Adipocyte (in vitro differentiated cells): ENCODE results near the gene PARD3B.

Source experiments
- DNase-seq: peaks from one replicate; pipeline ENCODE4 v3.0.0-alpha.2; 2015; ENCODE audit warnings: low read depth
- H3K27me3 ChIP-seq: replicated peaks from 2 replicates; pipeline ENCODE4 v1.7.0; 2013; ENCODE audit warnings: mild to moderate bottlenecking, low read length, moderate library complexity; ENCODE audit not compliant: control insufficient read depth, insufficient read depth
- H3K36me3 ChIP-seq: 2 replicates; pipeline ENCODE4 v1.7.0; 2013; ENCODE audit warnings: low read length, mild to moderate bottlenecking, moderate library complexity; ENCODE audit not compliant: control insufficient read depth, insufficient read depth, severe bottlenecking
- H3K4me1 ChIP-seq: 2 replicates; pipeline ENCODE4 v1.7.0; 2013; ENCODE audit warnings: mild to moderate bottlenecking, low read length, moderate library complexity; ENCODE audit not compliant: control insufficient read depth, insufficient read depth
- H3K4me3 ChIP-seq: 2 replicates; pipeline ENCODE4 v1.7.0; 2013; ENCODE audit warnings: mild to moderate bottlenecking, low read length, moderate library complexity
- H3K9ac ChIP-seq: 2 replicates; pipeline ENCODE4 v1.7.0; 2013; ENCODE audit warnings: mild to moderate bottlenecking, low read length, moderate library complexity
- H3K9me3 ChIP-seq: 2 replicates; pipeline ENCODE4 v1.7.0; 2013; ENCODE audit warnings: mild to moderate bottlenecking, low read length, moderate library complexity; ENCODE audit not compliant: control insufficient read depth

The PARD3B gene

GRCh38 chr2:205323929-205324328 is 778.7 kb downstream of the PARD3B start:
- Histone ChIP-seq H3K4me3 (no peak overlapping the region), H3K27me3 (no peaks in the 10 kb centered on the region), H3K9ac (no peak overlapping the region), H3K4me1 (peaks cover 17% of the 10 kb centered on the region), H3K9me3 (no peaks in the 10 kb centered on the region), H3K36me3 (no peaks in the 10 kb centered on the region)
- DNase-seq: no peak

- no peaks in the 10 kb centered on the region for H3K36me3 ChIP-seq
- no peaks in the 10 kb centered on the region for H3K9me3 ChIP-seq
- DNase-seq: no peak
- no peak overlapping the region for H3K4me3 ChIP-seq
- H3K27me3 ChIP-seq: no peaks in the 10 kb centered on the region
- H3K4me1 ChIP-seq: peaks cover 17% of the 10 kb centered on the region
- H3K9ac ChIP-seq: no peak overlapping the region
These were observed 779.1 kb downstream of the PARD3B start for GRCh38 chr2:205324355-205324754.

- Histone ChIP-seq H3K4me1 (no peaks in the 10 kb centered on the region), H3K27me3 (no peaks in the 10 kb centered on the region), H3K9ac (no peak overlapping the region), H3K4me3 (no peak overlapping the region), H3K36me3 (peaks cover 3% of the 10 kb centered on the region), H3K9me3 (no peaks in the 10 kb centered on the region)
- DNase-seq: no peak
These were observed 788.1 kb downstream of the PARD3B start for GRCh38 chr2:205333351-205333750.

- Histone ChIP-seq H3K9me3 (no peaks in the 10 kb centered on the region), H3K9ac (no peak overlapping the region), H3K4me1 (no peaks in the 10 kb centered on the region), H3K27me3 (no peaks in the 10 kb centered on the region), H3K4me3 (no peak overlapping the region), H3K36me3 (peaks cover 3% of the 10 kb centered on the region)
- no peak for DNase-seq
These were observed 792.0 kb downstream of the PARD3B start for GRCh38 chr2:205337274-205337673.

GRCh38 chr2:205338156-205338555 is 792.9 kb downstream of the PARD3B start:
- no peak overlapping the region for H3K9ac ChIP-seq
- H3K9me3 ChIP-seq: no peaks in the 10 kb centered on the region
- no peak for DNase-seq
- no peaks in the 10 kb centered on the region for H3K27me3 ChIP-seq
- H3K4me1 ChIP-seq: no peaks in the 10 kb centered on the region
- no peak overlapping the region for H3K4me3 ChIP-seq
- peaks cover 3% of the 10 kb centered on the region for H3K36me3 ChIP-seq

GRCh38 chr2:205343103-205343502 is 797.8 kb downstream of the PARD3B start:
- Histone ChIP-seq H3K36me3 (no peaks in the 10 kb centered on the region), H3K4me1 (peaks cover 4% of the 10 kb centered on the region), H3K9ac (no peak overlapping the region), H3K4me3 (no peak overlapping the region), H3K9me3 (no peaks in the 10 kb centered on the region), H3K27me3 (no peaks in the 10 kb centered on the region)
- DNase-seq: no peak

- no peaks in the 10 kb centered on the region for H3K9me3 ChIP-seq
- no peaks in the 10 kb centered on the region for H3K36me3 ChIP-seq
- DNase-seq: no peak
- H3K4me1 ChIP-seq: peaks cover 4% of the 10 kb centered on the region
- no peak overlapping the region for H3K9ac ChIP-seq
- H3K4me3 ChIP-seq: no peak overlapping the region
- no peaks in the 10 kb centered on the region for H3K27me3 ChIP-seq
These were observed 801.4 kb downstream of the PARD3B start for GRCh38 chr2:205346649-205347048.

GRCh38 chr2:205347899-205348298 is 802.6 kb downstream of the PARD3B start:
- Histone ChIP-seq H3K9me3 (no peaks in the 10 kb centered on the region), H3K36me3 (no peaks in the 10 kb centered on the region), H3K9ac (no peak overlapping the region), H3K27me3 (no peaks in the 10 kb centered on the region), H3K4me3 (no peak overlapping the region), H3K4me1 (peaks cover 11% of the 10 kb centered on the region)
- DNase-seq: peak; percentile 51

GRCh38 chr2:205352094-205352493 is 806.8 kb downstream of the PARD3B start:
- no peaks in the 10 kb centered on the region for H3K9me3 ChIP-seq
- peak; percentile 66 for DNase-seq
- no peak overlapping the region for H3K4me3 ChIP-seq
- H3K27me3 ChIP-seq: no peaks in the 10 kb centered on the region
- H3K4me1 ChIP-seq: peaks cover 7% of the 10 kb centered on the region
- H3K36me3 ChIP-seq: no peaks in the 10 kb centered on the region
- H3K9ac ChIP-seq: no peak overlapping the region

- H3K4me3 ChIP-seq: no peak overlapping the region
- H3K9me3 ChIP-seq: no peaks in the 10 kb centered on the region
- DNase-seq: peak; percentile 84
- H3K9ac ChIP-seq: no peak overlapping the region
- H3K36me3 ChIP-seq: no peaks in the 10 kb centered on the region
- no peaks in the 10 kb centered on the region for H3K27me3 ChIP-seq
- H3K4me1 ChIP-seq: peaks cover 7% of the 10 kb centered on the region
These were observed 807.3 kb downstream of the PARD3B start for GRCh38 chr2:205352593-205352992.

- peaks cover 9% of the 10 kb centered on the region for H3K4me1 ChIP-seq
- no peak for DNase-seq
- no peaks in the 10 kb centered on the region for H3K36me3 ChIP-seq
- no peaks in the 10 kb centered on the region for H3K9me3 ChIP-seq
- H3K27me3 ChIP-seq: no peaks in the 10 kb centered on the region
- H3K4me3 ChIP-seq: no peak overlapping the region
- H3K9ac ChIP-seq: no peak overlapping the region
These were observed 812.5 kb downstream of the PARD3B start for GRCh38 chr2:205357732-205358131.

- peak; percentile 42 for DNase-seq
- no peak overlapping the region for H3K4me3 ChIP-seq
- H3K36me3 ChIP-seq: no peaks in the 10 kb centered on the region
- H3K9ac ChIP-seq: no peak overlapping the region
- H3K4me1 ChIP-seq: peaks cover 7% of the 10 kb centered on the region
- no peaks in the 10 kb centered on the region for H3K9me3 ChIP-seq
- H3K27me3 ChIP-seq: no peaks in the 10 kb centered on the region
These were observed 813.1 kb downstream of the PARD3B start for GRCh38 chr2:205358351-205358815.
